GM23338 (cell line): ENCODE results near the gene MAT2A. TPM values are rescaled to one million over a fixed set of nuclear protein-coding genes. Genes with fewer than 3 reads are reported as not detected.
"Not testable (repeated sequence)": the region's sequence is repeated elsewhere in the genome, so short reads cannot be mapped to it uniquely, and the experiment has no call there.

Experiments
- ATAC-seq: fragments of 200-7000 bp; cut with Tn5 transposase; 3 replicates; pipeline ENCODE4 v1.9.1; 2020
- DNase-seq: peaks from one replicate; pipeline ENCODE4 v3.0.0-alpha.2; 2015; ENCODE audit warnings: low spot score
- H2AFZ ChIP-seq: fragments of 200-600 bp; sonication (generic); 2 replicates; pipeline ENCODE4 v1.8.0; 2016; ENCODE audit warnings: antibody characterized with exemption, mild to moderate bottlenecking, moderate library complexity
- H3F3A ChIP-seq: fragments of 200-600 bp; sonication (generic); replicated peaks from 2 replicates; pipeline ENCODE4 v1.8.0; 2017; ENCODE audit warnings: antibody characterized with exemption, mixed run types, low read depth
- H3K27ac ChIP-seq: fragments of 200-600 bp; sonication (generic); 2 replicates; pipeline ENCODE4 v1.6.1; 2016; ENCODE audit warnings: low read depth
- H3K27me3 ChIP-seq: fragments of 200-600 bp; sonication (generic); 2 replicates; pipeline ENCODE4 v1.8.0; 2016; ENCODE audit warnings: mild to moderate bottlenecking, mixed run types, moderate library complexity; ENCODE audit not compliant: insufficient read depth
- H3K36me3 ChIP-seq: fragments of 200-600 bp; sonication (generic); 2 replicates; pipeline ENCODE4 v1.8.0; 2016; ENCODE audit warnings: mild to moderate bottlenecking; ENCODE audit not compliant: insufficient read depth
- H3K4me1 ChIP-seq: fragments of 200-600 bp; sonication (generic); 2 replicates; pipeline ENCODE4 v1.8.0; 2016; ENCODE audit warnings: mild to moderate bottlenecking, moderate library complexity; ENCODE audit not compliant: insufficient read depth
- H3K4me2 ChIP-seq: fragments of 200-600 bp; sonication (generic); 2 replicates; pipeline ENCODE4 v1.7.1; 2017; ENCODE audit warnings: mixed run types
- H3K4me3 ChIP-seq: fragments of 200-600 bp; sonication (generic); 2 replicates; pipeline ENCODE4 v1.6.1; 2016; ENCODE audit warnings: mixed run types
- H3K79me2 ChIP-seq: fragments of 200-600 bp; sonication (generic); replicated peaks from 2 replicates; pipeline ENCODE4 v1.8.0; 2017; ENCODE audit warnings: mild to moderate bottlenecking; ENCODE audit not compliant: insufficient read depth
- H3K9me2 ChIP-seq: fragments of 200-600 bp; sonication (generic); 2 replicates; pipeline ENCODE4 v1.8.0; 2017; ENCODE audit not compliant: insufficient read depth
- H4K20me1 ChIP-seq: fragments of 200-600 bp; sonication (generic); replicated peaks from 2 replicates; pipeline ENCODE4 v1.8.0; 2017; ENCODE audit warnings: mild to moderate bottlenecking; ENCODE audit not compliant: insufficient read depth
- H3K27ac Mint-ChIP-seq: 2 replicates; pipeline ENCODE4 v1.8.0; 2020; ENCODE audit warnings: inconsistent platforms, mild to moderate bottlenecking, moderate library complexity, mixed read lengths
- H3K27me3 Mint-ChIP-seq: 3 replicates; pipeline ENCODE4 v1.8.0; 2022; ENCODE audit warnings: low read depth, mild to moderate bottlenecking, moderate library complexity, mixed read lengths, inconsistent platforms; ENCODE audit not compliant: insufficient read depth, poor library complexity
- H3K36me3 Mint-ChIP-seq: 3 replicates; pipeline ENCODE4 v1.8.0; 2021; ENCODE audit warnings: low read depth, mild to moderate bottlenecking, inconsistent platforms, moderate library complexity, mixed read lengths
- H3K4me1 Mint-ChIP-seq: 3 replicates; pipeline ENCODE4 v1.8.0; 2020; ENCODE audit warnings: mild to moderate bottlenecking, inconsistent platforms, mixed read lengths
- H3K4me3 Mint-ChIP-seq: 3 replicates; pipeline ENCODE4 v1.8.0; 2021; ENCODE audit warnings: moderate library complexity, mild to moderate bottlenecking, inconsistent platforms, mixed read lengths
- H3K9me3 Mint-ChIP-seq: 3 replicates; pipeline ENCODE4 v1.8.0; 2020; ENCODE audit warnings: moderate library complexity, mild to moderate bottlenecking, inconsistent platforms, mixed read lengths
- EZH2 ChIP-seq: fragments of 200-600 bp; sonication (generic); IDR thresholded peaks from one replicate; pipeline ENCODE4 v1.8.0; 2017; ENCODE audit warnings: antibody characterized with exemption, mild to moderate bottlenecking, low read depth; ENCODE audit not compliant: unreplicated experiment
- EZH2phosphoT487 ChIP-seq: fragments of 200-600 bp; sonication (generic); IDR thresholded peaks from one replicate; pipeline ENCODE4 v1.8.1; 2018; ENCODE audit warnings: antibody characterized with exemption; ENCODE audit not compliant: unreplicated experiment
- NANOG ChIP-seq: IDR thresholded peaks from 2 replicates; pipeline ENCODE4 v1.6.1; 2016; ENCODE audit warnings: antibody characterized with exemption, borderline replicate concordance
- POLR2AphosphoS5 ChIP-seq: IDR thresholded peaks from 2 replicates; pipeline ENCODE4 v1.6.1; 2016; ENCODE audit warnings: antibody characterized with exemption, low read depth
- STAT1 ChIP-seq: IDR thresholded peaks from one replicate; pipeline ENCODE4 v1.6.1; 2016; ENCODE audit warnings: antibody characterized with exemption; ENCODE audit not compliant: unreplicated experiment
- ZNF114 ChIP-seq: fragments of 250-450 bp; sonication (Bioruptor Pico); IDR thresholded peaks from 2 replicates; pipeline ENCODE4 v1.5.0; 2020; ENCODE audit warnings: mild to moderate bottlenecking, moderate library complexity
- ZNF331 ChIP-seq: fragments of 250-450 bp; sonication (Bioruptor Pico); IDR thresholded peaks from 2 replicates; pipeline ENCODE4 v1.5.0; 2020; ENCODE audit warnings: low read depth, mild to moderate bottlenecking, moderate library complexity
- polyA plus RNA-seq: library from polyadenylated mRNA; unstranded; fragments of >200 nt; fragmentation: Nextera tagmentation; extraction: Ambion mirVana; gene quantifications from 2 replicates; pipeline ENCODE4 v1.2.1, GENCODE V29; 2016
- total RNA-seq: library from RNA; depleted of rRNA; stranded (reverse); fragments of >200 nt; shearing (Covaris generic); gene quantifications from 2 replicates; pipeline ENCODE4 v1.2.3, GENCODE V29; 2014
- TF ChIP-seq, protein P1 (sequence below): IDR thresholded peaks from 2 replicates; pipeline ENCODE4 v1.6.1; 2016; ENCODE audit warnings: antibody characterized with exemption
- TF ChIP-seq, protein P2 (sequence below): fragments of 250-450 bp; sonication (Bioruptor Pico); IDR thresholded peaks from 2 replicates; pipeline ENCODE4 v1.5.0; 2020; ENCODE audit warnings: mild to moderate bottlenecking, moderate library complexity

The MAT2A gene
- total and polyA plus RNA-seq, 2 experiments from 2014 or later = 105 to 232 TPM

DNA sequence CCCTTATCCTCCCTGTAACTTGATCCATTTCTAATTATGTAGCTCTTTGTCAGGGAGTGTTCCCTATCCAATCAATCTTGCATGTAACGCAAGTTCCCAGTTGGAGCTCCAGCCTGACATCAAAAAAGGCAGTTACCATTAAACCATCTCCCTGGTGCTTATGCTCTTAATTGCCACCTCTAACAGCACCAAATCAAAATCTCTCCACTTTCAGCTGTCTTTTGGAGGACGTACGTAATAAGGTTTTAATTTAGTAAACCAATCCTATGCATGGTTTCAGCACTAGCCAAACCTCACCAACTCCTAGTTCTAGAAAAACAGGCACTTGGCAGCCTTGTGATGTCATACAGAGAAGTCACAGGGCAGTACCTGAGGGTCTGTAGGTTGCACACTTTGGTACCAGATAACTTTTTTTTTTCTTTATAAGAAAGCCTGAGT is 5.3 kb downstream of the MAT2A start:
- H2AFZ ChIP-seq, H3K27ac Mint-ChIP-seq, H3K4me2 ChIP-seq, H3K27me3 ChIP-seq, H3K4me3 Mint-ChIP-seq, H3K9me2 ChIP-seq, DNase-seq, H3K4me3 ChIP-seq, H3K9me3 Mint-ChIP-seq, ATAC-seq: not testable (repeated sequence)
- Histone ChIP-seq H3K27ac (peak overlapping the region; percentile 67; the same call in 1 of the 2 replicates), H4K20me1 (peaks cover 38% of the 10 kb centered on the region), H3K36me3 (peaks cover 60% of the 10 kb centered on the region), H3F3A (peaks cover 76% of the 10 kb centered on the region), H3K4me1 (peaks cover 16% of the 10 kb centered on the region), H3K79me2 (peaks cover 36% of the 10 kb centered on the region)
- TF ChIP-seq POLR2AphosphoS5 = peak; percentile 40
- H3K36me3 Mint-ChIP-seq = peaks cover 84% of the 10 kb centered on the region
- peaks cover 19% of the 10 kb centered on the region for H3K27me3 Mint-ChIP-seq
- H3K4me1 Mint-ChIP-seq = peaks cover 34% of the 10 kb centered on the region

DNA sequence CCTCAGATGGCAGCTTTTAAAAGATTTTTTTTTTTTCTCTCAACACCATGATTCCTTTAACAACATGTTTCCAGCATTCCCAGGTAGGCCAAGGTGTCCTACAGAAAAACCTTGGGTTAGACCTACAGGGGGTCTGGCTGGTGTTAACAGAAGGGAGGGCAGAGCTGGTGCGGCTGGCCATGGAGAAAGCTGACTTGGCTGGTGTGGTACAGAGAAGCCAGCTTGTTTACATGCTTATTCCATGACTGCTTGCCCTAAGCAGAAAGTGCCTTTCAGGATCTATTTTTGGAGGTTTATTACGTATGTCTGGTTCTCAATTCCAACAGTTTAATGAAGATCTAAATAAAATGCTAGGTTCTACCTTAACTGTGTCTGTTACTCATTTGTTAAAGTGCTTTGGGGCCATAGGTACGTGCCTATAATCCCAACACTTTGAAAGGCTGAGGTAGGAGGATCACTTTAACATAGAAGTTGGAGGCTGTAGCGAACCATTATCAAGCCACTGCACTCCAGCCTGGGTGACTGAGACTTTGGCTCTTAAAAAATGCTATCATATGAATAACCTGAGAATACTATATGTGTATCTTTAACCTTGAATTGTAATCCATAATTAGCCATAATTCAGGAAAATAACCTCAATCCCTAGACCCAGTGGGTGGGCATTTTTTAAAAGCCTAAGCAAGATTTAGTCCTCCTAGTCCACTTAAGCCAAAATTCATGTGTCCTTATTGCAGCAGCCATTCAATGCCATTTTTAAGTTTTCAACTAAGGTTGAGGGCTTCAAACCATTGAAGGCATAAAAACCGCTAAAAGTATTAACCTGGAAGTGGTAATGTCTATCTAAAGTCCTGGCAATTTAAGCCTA is 6.2 kb downstream of the MAT2A start:
- peaks cover 16% of the 10 kb centered on the region for H3K4me1 ChIP-seq
- H3K27ac ChIP-seq = peak overlapping the region; percentile 80
- not testable (repeated sequence) for H3K27ac Mint-ChIP-seq, DNase-seq, H3K4me3 Mint-ChIP-seq, H3K9me3 Mint-ChIP-seq, ATAC-seq, H3K4me2 ChIP-seq, H2AFZ ChIP-seq, H3K9me2 ChIP-seq, H3K27me3 ChIP-seq, H3K4me3 ChIP-seq
- H4K20me1 ChIP-seq = peaks cover 33% of the 10 kb centered on the region
- H3F3A ChIP-seq = peaks cover 71% of the 10 kb centered on the region
- peaks cover 65% of the 10 kb centered on the region for H3K36me3 ChIP-seq
- H3K36me3 Mint-ChIP-seq = peaks cover 84% of the 10 kb centered on the region
- H3K27me3 Mint-ChIP-seq = peaks cover 21% of the 10 kb centered on the region
- H3K4me1 Mint-ChIP-seq = peaks cover 40% of the 10 kb centered on the region
- H3K79me2 ChIP-seq = peaks cover 27% of the 10 kb centered on the region

DNA sequence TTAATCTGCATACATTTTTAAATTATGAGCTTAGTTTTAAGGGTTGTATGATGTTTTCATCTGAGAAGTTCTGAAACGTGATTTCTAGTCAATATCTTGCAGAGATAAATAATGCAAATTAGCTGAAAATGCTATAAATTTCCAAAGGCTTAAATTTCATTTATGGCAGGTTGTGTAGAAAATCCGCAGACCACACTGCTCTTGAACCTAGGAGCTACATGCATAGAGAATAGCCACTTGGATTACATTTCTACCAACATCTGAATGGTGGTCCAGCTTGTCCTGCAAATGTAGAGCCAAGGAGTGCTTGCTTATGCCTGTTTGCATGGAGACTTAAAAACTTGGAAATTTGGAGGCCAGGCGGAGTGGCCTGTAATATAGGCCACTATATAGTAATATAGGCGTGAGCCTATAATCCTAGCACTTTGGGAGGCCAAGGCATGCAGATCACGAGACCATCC is 6.8 kb downstream of the MAT2A start:
- no peak overlapping the region for H3K4me3 Mint-ChIP-seq
- H3K27ac Mint-ChIP-seq = no peak overlapping the region
- H3K36me3 Mint-ChIP-seq = peaks cover 84% of the 10 kb centered on the region
- Histone ChIP-seq H3K79me2 (peaks cover 20% of the 10 kb centered on the region), H3K4me2 (no peak overlapping the region), H3F3A (peaks cover 66% of the 10 kb centered on the region), H3K27me3 (no peaks in the 10 kb centered on the region), H3K9me2 (no peaks in the 10 kb centered on the region), H2AFZ (no peak overlapping the region), H3K4me3 (no peak overlapping the region), H3K36me3 (peaks cover 64% of the 10 kb centered on the region), H3K4me1 (peaks cover 13% of the 10 kb centered on the region), H4K20me1 (peaks cover 26% of the 10 kb centered on the region), H3K27ac (peak overlapping the region; percentile 80)
- no peaks in the 10 kb centered on the region; the same call in 2 of the 3 replicates for H3K9me3 Mint-ChIP-seq
- ATAC-seq = no peak
- peaks cover 21% of the 10 kb centered on the region for H3K27me3 Mint-ChIP-seq
- no peak for DNase-seq
- H3K4me1 Mint-ChIP-seq = peaks cover 39% of the 10 kb centered on the region
- TF ChIP-seq NANOG = no peak
- no peak for TF ChIP-seq EZH2
- TF ChIP-seq, protein P1, sequence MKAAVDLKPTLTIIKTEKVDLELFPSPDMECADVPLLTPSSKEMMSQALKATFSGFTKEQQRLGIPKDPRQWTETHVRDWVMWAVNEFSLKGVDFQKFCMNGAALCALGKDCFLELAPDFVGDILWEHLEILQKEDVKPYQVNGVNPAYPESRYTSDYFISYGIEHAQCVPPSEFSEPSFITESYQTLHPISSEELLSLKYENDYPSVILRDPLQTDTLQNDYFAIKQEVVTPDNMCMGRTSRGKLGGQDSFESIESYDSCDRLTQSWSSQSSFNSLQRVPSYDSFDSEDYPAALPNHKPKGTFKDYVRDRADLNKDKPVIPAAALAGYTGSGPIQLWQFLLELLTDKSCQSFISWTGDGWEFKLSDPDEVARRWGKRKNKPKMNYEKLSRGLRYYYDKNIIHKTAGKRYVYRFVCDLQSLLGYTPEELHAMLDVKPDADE = no peak
- TF ChIP-seq ZNF114 = no peak
- TF ChIP-seq, protein P2, sequence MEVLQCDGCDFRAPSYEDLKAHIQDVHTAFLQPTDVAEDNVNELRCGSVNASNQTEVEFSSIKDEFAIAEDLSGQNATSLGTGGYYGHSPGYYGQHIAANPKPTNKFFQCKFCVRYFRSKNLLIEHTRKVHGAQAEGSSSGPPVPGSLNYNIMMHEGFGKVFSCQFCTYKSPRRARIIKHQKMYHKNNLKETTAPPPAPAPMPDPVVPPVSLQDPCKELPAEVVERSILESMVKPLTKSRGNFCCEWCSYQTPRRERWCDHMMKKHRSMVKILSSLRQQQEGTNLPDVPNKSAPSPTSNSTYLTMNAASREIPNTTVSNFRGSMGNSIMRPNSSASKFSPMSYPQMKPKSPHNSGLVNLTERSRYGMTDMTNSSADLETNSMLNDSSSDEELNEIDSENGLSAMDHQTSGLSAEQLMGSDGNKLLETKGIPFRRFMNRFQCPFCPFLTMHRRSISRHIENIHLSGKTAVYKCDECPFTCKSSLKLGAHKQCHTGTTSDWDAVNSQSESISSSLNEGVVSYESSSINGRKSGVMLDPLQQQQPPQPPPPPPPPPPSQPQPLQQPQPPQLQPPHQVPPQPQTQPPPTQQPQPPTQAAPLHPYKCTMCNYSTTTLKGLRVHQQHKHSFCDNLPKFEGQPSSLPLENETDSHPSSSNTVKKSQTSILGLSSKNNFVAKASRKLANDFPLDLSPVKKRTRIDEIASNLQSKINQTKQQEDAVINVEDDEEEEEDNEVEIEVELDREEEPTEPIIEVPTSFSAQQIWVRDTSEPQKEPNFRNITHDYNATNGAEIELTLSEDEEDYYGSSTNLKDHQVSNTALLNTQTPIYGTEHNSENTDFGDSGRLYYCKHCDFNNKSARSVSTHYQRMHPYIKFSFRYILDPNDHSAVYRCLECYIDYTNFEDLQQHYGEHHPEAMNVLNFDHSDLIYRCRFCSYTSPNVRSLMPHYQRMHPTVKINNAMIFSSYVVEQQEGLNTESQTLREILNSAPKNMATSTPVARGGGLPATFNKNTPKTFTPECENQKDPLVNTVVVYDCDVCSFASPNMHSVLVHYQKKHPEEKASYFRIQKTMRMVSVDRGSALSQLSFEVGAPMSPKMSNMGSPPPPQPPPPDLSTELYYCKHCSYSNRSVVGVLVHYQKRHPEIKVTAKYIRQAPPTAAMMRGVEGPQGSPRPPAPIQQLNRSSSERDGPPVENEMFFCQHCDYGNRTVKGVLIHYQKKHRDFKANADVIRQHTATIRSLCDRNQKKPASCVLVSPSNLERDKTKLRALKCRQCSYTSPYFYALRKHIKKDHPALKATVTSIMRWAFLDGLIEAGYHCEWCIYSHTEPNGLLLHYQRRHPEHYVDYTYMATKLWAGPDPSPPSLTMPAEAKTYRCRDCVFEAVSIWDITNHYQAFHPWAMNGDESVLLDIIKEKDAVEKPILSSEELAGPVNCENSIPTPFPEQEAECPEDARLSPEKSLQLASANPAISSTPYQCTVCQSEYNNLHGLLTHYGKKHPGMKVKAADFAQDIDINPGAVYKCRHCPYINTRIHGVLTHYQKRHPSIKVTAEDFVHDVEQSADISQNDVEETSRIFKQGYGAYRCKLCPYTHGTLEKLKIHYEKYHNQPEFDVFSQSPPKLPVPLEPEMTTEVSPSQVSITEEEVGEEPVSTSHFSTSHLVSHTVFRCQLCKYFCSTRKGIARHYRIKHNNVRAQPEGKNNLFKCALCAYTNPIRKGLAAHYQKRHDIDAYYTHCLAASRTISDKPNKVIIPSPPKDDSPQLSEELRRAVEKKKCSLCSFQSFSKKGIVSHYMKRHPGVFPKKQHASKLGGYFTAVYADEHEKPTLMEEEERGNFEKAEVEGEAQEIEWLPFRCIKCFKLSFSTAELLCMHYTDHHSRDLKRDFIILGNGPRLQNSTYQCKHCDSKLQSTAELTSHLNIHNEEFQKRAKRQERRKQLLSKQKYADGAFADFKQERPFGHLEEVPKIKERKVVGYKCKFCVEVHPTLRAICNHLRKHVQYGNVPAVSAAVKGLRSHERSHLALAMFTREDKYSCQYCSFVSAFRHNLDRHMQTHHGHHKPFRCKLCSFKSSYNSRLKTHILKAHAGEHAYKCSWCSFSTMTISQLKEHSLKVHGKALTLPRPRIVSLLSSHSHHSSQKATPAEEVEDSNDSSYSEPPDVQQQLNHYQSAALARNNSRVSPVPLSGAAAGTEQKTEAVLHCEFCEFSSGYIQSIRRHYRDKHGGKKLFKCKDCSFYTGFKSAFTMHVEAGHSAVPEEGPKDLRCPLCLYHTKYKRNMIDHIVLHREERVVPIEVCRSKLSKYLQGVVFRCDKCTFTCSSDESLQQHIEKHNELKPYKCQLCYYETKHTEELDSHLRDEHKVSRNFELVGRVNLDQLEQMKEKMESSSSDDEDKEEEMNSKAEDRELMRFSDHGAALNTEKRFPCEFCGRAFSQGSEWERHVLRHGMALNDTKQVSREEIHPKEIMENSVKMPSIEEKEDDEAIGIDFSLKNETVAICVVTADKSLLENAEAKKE (CRISPR knock-in tag) = no peak
- TF ChIP-seq ZNF331 (CRISPR knock-in tag) = no peak
- TF ChIP-seq EZH2phosphoT487 = no peak
- no peak for TF ChIP-seq STAT1
